Activated T-cell treated with anti-CD3 and anti-CD28 coated beads for 4 hours (primary cell): ENCODE measurements around the gene BANK1.

Experiments used
- DNase-seq: peaks from one replicate; pipeline ENCODE4 v3.0.0-alpha.2; 2020

The BANK1 gene

DNA sequence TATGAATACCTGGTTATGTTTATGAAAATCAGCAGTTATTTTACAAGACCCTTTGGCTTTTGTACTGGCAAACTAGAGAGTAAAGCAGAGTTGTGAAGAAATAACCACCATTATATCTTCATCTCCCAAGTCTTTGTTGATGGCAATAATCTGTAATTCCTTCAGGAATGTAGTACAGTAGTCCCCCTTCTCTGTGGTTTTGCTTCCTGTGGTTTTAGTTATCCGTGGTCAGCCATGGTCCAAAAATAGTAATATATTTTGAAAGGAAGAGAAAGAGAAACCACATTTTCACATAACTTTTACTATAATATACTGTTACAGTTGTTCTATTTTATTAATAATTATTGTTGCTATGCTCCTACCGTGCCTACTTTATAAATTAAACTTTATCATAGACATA lies 27.8 kb downstream of the BANK1 start:
- DNase-seq, result no peak

GRCh38 chr4:101823864-101824263 lies 33.3 kb downstream of the BANK1 start:
- no peak for DNase-seq

GRCh38 chr4:101824500-101824899 lies 34.0 kb downstream of the BANK1 start:
- no peak for DNase-seq

GRCh38 chr4:101825953-101826352 lies 35.4 kb downstream of the BANK1 start:
- DNase-seq, result no peak

DNA sequence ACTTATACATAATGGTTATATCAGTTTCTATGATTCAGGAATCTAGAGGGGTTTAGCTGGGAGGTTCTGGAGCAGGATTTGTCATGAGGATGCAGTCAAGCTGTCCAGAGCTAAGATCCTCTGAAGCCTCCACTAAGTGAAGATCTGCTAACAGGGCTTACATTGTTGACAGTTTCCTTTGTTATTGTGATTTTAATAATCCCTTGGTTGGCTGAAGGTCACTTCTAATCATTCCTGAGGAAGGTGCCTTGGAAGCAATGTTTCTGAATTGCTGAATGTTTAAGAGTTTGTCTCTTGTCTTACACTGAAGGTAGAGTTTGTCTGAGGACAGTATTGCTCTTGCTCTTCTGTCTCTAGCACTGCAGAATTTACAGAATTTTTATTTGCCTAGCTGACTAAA lies 41.3 kb downstream of the BANK1 start:
- no peak for DNase-seq

DNA sequence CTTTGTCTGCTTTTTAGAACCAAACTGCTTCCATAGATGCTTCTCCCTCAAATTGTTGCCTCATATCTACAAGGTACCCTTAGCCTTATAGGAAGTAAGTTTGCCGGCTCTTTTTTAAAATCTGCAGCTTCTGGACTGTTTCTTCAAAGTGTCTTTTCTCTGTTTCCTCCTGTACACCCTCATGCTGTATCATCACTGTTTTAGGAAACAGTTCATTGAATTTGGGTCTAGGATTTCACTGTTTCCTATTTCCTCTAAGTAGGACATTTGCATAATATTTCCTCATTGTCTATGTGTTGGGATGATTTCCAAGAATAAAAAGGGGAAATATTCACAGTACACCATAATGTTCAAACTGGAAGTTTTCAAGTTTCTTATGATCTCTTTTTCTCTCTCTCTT lies 43.0 kb downstream of the BANK1 start:
- no peak for DNase-seq

GRCh38 chr4:101835121-101835904 lies 44.8 kb downstream of the BANK1 start:
- DNase-seq, result no peak

- no peak for DNase-seq
Measured at GRCh38 chr4:101843054-101843453, 52.5 kb downstream of the BANK1 start.

DNA sequence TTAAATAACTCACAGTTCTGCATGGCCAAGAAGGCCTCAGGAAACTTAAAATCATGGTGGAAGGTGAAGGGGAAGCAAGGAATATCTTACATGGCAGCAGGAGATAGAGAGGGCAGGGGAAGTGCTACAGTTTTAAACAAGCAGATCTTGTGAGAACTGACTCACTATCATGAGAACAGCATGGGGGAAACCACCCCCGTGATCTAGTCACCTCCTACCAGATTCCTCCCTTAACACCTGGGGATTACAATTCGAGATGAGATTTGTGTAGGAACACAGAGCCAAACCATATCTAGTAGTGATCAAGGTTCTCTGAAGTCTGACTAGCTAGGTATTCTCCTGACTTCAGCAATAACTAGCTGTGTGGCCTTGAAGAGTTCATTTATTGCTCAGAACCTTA lies 56.0 kb downstream of the BANK1 start:
- DNase-seq, result no peak

GRCh38 chr4:101850698-101851097 lies 60.2 kb downstream of the BANK1 start:
- no peak for DNase-seq

DNA sequence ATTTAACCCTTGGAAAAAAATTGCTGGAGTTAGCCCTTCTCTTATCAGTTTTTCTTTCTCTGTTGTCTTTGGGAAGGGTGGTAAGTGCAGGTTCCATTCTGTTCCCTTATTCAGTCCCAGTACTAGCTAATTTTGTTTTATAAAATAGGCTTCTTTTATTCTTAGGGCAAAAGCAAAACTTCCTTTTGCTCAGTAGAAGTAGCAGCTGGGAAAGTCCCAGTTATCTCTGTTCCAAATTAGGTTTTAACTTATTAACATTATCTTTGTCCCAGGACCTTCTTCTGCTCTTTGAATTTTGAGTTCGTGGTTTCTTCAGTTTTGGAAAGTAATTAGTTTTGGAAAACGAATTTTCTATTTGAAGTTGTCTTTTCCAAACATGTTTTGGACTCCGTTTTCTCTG lies 61.1 kb downstream of the BANK1 start:
- no peak for DNase-seq

DNA sequence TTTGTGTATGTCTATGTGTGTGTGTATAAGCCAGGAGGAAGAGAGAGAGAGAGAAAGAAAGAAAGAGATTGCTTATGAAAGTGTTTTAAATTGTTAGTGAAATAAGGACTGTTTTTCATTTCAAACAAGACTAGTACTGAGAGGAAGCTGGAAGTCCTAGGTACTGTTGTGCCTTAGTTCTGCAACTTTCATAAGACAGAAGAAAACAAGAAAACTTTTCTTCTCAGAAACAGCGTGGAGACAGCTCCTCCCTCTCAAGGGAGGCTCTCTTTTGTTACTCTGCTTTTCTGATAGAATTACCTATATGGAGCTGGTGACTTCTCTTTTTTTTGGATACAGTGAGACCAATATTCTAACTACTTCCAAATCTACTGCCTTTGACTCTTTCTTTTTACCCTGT lies 62.5 kb downstream of the BANK1 start:
- DNase-seq, result no peak

DNA sequence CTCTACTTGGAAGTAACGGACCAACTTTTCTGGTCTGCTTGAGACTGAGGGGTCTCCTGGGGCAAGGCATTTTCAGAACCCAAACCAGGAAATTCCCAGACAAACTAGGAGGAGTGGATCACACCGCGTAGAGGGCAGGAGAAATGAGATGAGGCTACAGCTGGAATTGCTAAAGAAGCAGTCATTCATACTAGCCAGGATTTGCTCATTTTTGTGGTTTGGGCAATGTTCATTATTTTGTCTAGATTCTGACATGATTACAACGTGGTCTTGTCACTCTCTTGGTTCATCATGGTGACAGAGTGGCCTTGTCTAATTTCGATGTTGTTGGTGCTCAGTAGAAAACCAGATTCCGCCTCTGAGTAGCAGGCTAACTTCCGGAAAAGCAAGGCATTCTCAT lies 63.2 kb downstream of the BANK1 start:
- DNase-seq, result no peak

DNA sequence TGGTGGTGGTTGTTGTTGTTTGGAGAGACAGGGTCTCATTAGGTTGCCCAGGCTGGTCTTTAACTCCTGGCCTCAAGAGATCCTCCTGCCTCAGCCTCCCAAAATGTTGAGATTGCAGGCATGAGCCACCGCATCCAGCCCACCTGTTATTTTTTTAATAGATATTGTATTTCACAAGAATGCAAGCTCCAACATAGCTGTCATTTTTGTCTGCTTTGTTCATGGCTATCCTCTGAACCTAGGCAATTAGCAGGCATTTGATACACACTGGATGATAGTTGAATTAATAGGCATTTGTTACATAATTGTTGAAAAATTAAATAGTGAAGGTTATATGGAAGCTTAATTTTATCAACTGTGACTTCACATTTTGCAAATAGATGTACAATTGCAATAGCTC lies 64.7 kb downstream of the BANK1 start:
- DNase-seq, result no peak

- no peak for DNase-seq
Measured at GRCh38 chr4:101856149-101856548, 65.6 kb downstream of the BANK1 start.

- DNase-seq, result no peak
Measured at GRCh38 chr4:101857176-101857575, 66.6 kb downstream of the BANK1 start.

- DNase-seq, result no peak
Measured at GRCh38 chr4:101858641-101859040, 68.1 kb downstream of the BANK1 start.

- DNase-seq, result no peak
Measured at GRCh38 chr4:101862595-101862994, 72.1 kb downstream of the BANK1 start.

GRCh38 chr4:101864660-101865059 lies 74.1 kb downstream of the BANK1 start:
- DNase-seq, result no peak

DNA sequence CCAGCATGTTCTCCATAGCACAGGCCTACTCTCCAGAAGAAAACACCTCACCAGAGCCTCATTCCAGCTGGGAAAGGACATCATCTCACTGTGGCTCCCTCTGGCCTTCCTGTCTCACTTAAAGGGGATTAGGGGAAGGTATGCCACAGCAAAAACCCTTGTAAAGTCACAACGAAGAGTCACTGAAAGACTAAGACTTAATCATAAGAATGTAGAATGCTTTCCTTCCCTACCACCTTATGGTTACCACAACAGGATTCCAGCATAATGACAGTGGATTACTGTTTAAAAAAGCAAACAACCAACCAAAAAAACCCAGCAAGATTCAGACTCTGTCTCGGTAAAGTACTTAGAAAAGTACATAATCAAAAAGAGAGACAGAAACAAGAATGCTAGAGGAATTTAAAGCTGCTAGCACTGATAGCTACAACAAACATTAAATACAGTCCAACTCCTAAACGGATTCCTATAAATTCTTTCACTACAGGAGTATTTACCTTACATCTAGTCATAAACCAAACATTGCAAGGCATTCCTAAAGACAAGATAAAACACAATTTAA lies 75.1 kb downstream of the BANK1 start:
- DNase-seq, result no peak

GRCh38 chr4:101870874-101871273 lies 80.3 kb downstream of the BANK1 start:
- DNase-seq, result no peak

DNA sequence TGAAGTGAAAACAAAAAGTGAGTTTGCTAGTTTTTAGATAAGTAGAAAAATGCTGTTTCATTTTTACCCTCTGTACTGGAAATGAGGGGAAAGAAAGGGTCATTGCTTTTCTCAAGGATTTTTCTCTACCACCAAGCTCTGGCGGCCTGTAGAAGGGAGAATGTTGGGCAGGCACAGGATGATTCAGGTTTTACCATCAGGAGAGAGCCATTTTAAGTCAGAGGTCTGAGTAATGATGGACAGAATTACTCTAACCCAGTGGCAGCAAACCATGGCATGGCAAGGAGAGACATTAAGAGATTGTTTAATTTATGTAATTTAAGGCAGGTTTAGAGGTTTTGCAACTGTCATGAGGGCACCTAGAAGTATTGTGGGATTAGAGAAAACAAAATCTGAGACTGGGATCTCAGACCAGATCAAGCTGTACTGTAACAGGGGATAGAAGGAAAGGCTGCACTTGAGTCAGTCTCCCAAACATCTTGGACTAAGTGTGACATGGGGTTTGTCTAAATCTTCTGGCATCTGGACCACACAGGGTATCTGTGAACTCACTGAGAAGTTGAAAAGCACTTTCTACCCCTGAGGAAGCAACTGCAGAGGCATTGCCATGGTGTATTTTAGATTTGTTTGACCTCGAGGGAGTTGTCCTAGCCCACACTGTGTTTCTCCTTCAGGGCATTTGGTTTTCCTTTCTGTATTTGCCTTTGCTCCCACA lies 81.6 kb downstream of the BANK1 start:
- DNase-seq, result no peak

DNA sequence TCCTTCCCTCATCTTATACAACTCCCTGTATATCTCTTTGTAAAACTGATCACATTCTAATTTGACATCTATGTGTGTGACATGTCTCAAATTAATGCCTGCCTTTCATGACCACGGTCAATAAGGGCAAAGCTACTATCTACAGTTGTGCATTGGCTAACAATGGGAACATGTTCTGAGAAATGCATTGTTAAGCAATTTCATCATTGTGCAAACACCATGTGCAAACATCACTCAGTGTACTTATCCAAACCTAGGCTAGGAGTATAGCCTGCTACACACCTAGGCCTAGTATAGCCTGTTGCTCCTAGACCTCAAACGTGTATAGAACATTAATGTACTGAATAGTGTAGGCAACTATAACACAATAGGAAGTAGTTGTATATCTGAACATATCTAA lies 95.0 kb downstream of the BANK1 start:
- DNase-seq, result no peak

DNA sequence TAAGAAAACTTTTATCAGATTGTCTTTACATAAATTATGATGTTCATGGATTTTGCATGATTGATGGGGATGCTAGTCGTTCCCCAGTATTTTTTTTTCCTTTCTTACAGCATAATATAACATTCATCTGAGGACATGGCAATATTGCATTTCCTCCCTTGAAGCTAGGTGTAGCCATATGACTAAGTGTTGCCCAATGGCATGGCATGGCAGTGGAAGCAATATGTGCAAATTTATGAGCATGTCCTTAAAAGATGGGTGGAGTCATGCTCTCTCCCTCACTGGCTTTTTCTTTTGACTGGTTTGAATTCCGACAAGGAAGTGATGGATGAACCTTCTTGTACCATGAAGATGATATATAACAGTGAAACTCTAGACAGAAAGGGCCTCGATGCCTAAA lies 96.3 kb downstream of the BANK1 start:
- no peak for DNase-seq
